ENCODE data around the gene ATP2B3. TPM values are rescaled to one million over a fixed set of nuclear protein-coding genes. Genes with fewer than 3 reads are reported as not detected.

ATP2B3 gene
- total and polyA plus RNA-seq, 2 of the 4 experiments (the other 2 are of a cell fraction) = under 0.01 to 0.03 TPM

DNA sequence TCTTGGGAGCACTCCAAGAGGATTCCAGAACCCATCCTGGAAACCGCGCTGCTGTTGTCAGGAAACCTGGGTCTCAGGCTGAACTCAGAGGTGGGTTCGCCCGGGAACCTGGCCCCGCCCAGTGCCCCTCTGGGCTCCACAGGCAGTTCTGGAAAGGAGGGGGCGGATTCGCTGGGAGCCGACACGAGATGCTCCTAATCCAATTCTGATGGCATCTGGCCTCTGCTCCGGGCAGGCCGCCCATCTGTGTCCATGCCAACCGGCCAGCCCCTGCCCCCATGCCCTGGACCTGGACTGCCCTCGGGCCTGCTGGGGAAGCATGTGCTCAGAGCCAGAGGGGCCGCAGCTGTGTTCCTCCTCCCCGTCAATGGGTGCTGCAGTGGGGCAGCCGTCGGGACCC is 21.0 kb downstream of the ATP2B3 start:
- intact Hi-C loops (cut with micrococcal nuclease) (no loop called here), in situ Hi-C loops (cut with MboI; ENCODE audit: low sequenced_read_pairs) (no loop called here), dilution Hi-C loops (cut with HindIII; ENCODE audit: low sequenced_read_pairs, unreplicated experiment) (no loop called here)
- Histone ChIP-seq H4K91ac (ENCODE audit: insufficient read depth, low read depth, low read length) (no peak overlapping the region), H2AK9ac (replicated peaks; ENCODE audit: low read depth, low read length, poor library complexity) (no peak overlapping the region), H3K27me3 (ENCODE audit: control insufficient read depth, insufficient read depth, low read length) (peaks cover 10% of the 10 kb centered on the region; the same call in 1 of the 2 replicates), H2BK5ac (ENCODE audit: low read depth, low read length, poor library complexity, severe bottlenecking) (no peak overlapping the region), H3K9ac (ENCODE audit: low read depth, low read length) (no peak overlapping the region), H3K4me1 (ENCODE audit: control insufficient read depth, insufficient read depth, low read length) (no peaks in the 10 kb centered on the region), H3K4me2 (ENCODE audit: low read depth, low read length) (no peak overlapping the region), H3K56ac (ENCODE audit: extremely low read depth, insufficient read depth, low read length) (no peak overlapping the region), H2BK20ac (ENCODE audit: low read depth, low read length) (no peak overlapping the region), H2AFZ (replicated peaks; ENCODE audit: low read length, poor library complexity) (no peak overlapping the region), H3K36me3 (ENCODE audit: control insufficient read depth, insufficient read depth, low read length) (no peaks in the 10 kb centered on the region), H3K23ac (ENCODE audit: low read depth, low read length) (no peak overlapping the region), H3K79me1 (ENCODE audit: low read depth in 1 of 2, low read length in 2 of 2) (no peaks in the 10 kb centered on the region), H3K27ac (ENCODE audit: insufficient read depth, low read length) (no peak overlapping the region), H3K9me1 (ENCODE audit: insufficient read depth, low read length) (no peaks in the 10 kb centered on the region), H4K8ac (ENCODE audit: low read depth in 2 of 2, low read length in 2 of 2) (no peak overlapping the region), H4K5ac (ENCODE audit: low read depth, low read length) (no peak overlapping the region), H3K14ac (replicated peaks; ENCODE audit: low read depth, low read length) (no peak overlapping the region), H3K9me3 (ENCODE audit: control insufficient read depth, insufficient read depth, low read length) (no peaks in the 10 kb centered on the region; the same call in 1 of the 2 replicates), H2BK120ac (ENCODE audit: low read depth, low read length) (no peak overlapping the region), H3K18ac (ENCODE audit: low read depth, low read length) (no peak overlapping the region), H2AK5ac (ENCODE audit: low read depth, low read length) (no peak overlapping the region), H4K20me1 (ENCODE audit: insufficient read depth, low read length) (no peaks in the 10 kb centered on the region), H3K4me3 (ENCODE audit: insufficient read depth, low read depth, low read length) (no peak overlapping the region), H2BK15ac (ENCODE audit: low read depth, low read length) (no peak overlapping the region), H3K4ac (ENCODE audit: low read depth, low read length) (no peak overlapping the region)
- POLR2A ChIA-PET (ENCODE audit: unreplicated experiment) = no interaction called here
- CTCF ChIA-PET = interaction anchor here (1.1 kb wide), 1 partner anchor 28 kb away, joined by 3 read pairs; no protein-coding TSS in a partner anchor
- DNase-seq = no peak
- WGBS, 2 experiments (ENCODE audit: extremely low coverage in 2 of 2, insufficient read length in 1 of 2) = 77% methylated on average over 8 of the region's 17 CpGs; no CpG with 5 or more reads in 1 of the 2 experiments
- BruUV-seq (replicated peaks) = no TSS peak
- no peak for ATAC-seq (ENCODE audit: low read depth)
- TF ChIP-seq BHLHE40 (IDR thresholded peaks at IDR 0.05; ENCODE audit: low read depth, low read length) (no peak), USF2 (IDR thresholded peaks at IDR 0.05; ENCODE audit: low read depth, low read length) (no peak), CEBPB (IDR thresholded peaks at IDR 0.05; ENCODE audit: low read depth, low read length) (no peak), RCOR1 (IDR thresholded peaks at IDR 0.05; ENCODE audit: insufficient replicate concordance, low read length) (no peak), NFE2L2 (IDR thresholded peaks at IDR 0.05; ENCODE audit: low read depth, low read length) (no peak), RFX5 (IDR thresholded peaks at IDR 0.05; ENCODE audit: low read depth, low read length) (no peak), MXI1 (IDR thresholded peaks at IDR 0.05; ENCODE audit: borderline replicate concordance, low read depth, low read length) (no peak), POLR2A (IDR thresholded peaks at IDR 0.05; ENCODE audit: low read depth, low read length) (no peak), SMC3 (IDR thresholded peaks at IDR 0.05; ENCODE audit: low read depth, low read length) (no peak), RAD21 (IDR thresholded peaks at IDR 0.05; ENCODE audit: low read length) (no peak), FOS (IDR thresholded peaks at IDR 0.05; ENCODE audit: low read depth, low read length) (no peak), CHD1 (IDR thresholded peaks at IDR 0.05; ENCODE audit: low read depth, low read length) (no peak)
- TF ChIP-seq, protein P1, sequence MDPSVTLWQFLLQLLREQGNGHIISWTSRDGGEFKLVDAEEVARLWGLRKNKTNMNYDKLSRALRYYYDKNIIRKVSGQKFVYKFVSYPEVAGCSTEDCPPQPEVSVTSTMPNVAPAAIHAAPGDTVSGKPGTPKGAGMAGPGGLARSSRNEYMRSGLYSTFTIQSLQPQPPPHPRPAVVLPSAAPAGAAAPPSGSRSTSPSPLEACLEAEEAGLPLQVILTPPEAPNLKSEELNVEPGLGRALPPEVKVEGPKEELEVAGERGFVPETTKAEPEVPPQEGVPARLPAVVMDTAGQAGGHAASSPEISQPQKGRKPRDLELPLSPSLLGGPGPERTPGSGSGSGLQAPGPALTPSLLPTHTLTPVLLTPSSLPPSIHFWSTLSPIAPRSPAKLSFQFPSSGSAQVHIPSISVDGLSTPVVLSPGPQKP (IDR thresholded peaks at IDR 0.05; ENCODE audit: borderline replicate concordance, low read depth, low read length) = no peak
- TF ChIP-seq, protein P2, sequence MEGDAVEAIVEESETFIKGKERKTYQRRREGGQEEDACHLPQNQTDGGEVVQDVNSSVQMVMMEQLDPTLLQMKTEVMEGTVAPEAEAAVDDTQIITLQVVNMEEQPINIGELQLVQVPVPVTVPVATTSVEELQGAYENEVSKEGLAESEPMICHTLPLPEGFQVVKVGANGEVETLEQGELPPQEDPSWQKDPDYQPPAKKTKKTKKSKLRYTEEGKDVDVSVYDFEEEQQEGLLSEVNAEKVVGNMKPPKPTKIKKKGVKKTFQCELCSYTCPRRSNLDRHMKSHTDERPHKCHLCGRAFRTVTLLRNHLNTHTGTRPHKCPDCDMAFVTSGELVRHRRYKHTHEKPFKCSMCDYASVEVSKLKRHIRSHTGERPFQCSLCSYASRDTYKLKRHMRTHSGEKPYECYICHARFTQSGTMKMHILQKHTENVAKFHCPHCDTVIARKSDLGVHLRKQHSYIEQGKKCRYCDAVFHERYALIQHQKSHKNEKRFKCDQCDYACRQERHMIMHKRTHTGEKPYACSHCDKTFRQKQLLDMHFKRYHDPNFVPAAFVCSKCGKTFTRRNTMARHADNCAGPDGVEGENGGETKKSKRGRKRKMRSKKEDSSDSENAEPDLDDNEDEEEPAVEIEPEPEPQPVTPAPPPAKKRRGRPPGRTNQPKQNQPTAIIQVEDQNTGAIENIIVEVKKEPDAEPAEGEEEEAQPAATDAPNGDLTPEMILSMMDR (conservative IDR thresholded peaks at IDR 0.05; ENCODE audit: low read depth, low read length) = no peak
